Duodenal mucosa (tissue), 2 donors: ENCODE data around the gene TSPAN18.

Experiments used
- H3K27ac ChIP-seq: one replicate; pipeline ENCODE4 v1.7.0; 2013; ENCODE audit warnings: low read depth, low read length
- H3K27me3 ChIP-seq, 2 donors: one replicate each; pipeline ENCODE4 v1.7.0; 2013; ENCODE audit warnings: low read length in 2 of 2, control low read depth in 1 of 2; ENCODE audit not compliant: insufficient read depth in 2 of 2, control insufficient read depth in 1 of 2
- H3K36me3 ChIP-seq, 2 donors: one replicate each; pipeline ENCODE4 v1.7.0; 2013; ENCODE audit warnings: low read length in 2 of 2, control low read depth in 1 of 2; ENCODE audit not compliant: insufficient read depth in 2 of 2, control insufficient read depth in 1 of 2
- H3K4me1 ChIP-seq, 2 donors: one replicate each; pipeline ENCODE4 v1.7.0; 2013; ENCODE audit warnings: low read length in 2 of 2, control low read depth in 1 of 2; ENCODE audit not compliant: insufficient read depth in 2 of 2, control insufficient read depth in 1 of 2
- H3K4me3 ChIP-seq, 2 donors: one replicate each; pipeline ENCODE4 v1.7.0; 2013; ENCODE audit warnings: low read length in 2 of 2, low read depth in 1 of 2
- H3K9ac ChIP-seq, 2 donors: one replicate each; pipeline ENCODE4 v1.7.0; 2013; ENCODE audit warnings: low read length in 2 of 2, low read depth in 1 of 2
- H3K9me3 ChIP-seq, 2 donors: one replicate each; pipeline ENCODE4 v1.7.0; 2013; ENCODE audit warnings: low read length in 2 of 2, control low read depth in 1 of 2; ENCODE audit not compliant: control insufficient read depth in 1 of 2

Gene TSPAN18

DNA sequence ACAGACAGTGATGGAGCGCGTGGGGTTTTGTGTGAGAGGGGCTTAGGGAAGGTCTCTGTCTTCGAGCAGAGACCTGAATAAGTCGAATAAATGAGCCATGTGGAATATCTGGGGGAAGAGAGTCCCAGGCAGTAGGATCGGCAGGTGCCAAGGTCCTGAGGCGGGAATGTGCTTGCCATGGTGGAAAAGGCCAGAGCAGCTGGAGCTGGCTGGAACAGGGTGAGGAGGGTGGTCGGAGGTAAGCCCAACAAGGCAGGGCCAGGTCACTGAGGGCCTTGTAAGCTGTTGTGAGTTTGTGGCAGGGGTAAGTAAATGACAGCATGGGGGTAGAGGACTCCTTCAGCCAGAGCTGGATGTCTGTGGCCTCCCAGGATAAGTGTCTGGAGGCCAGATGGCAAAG is 152.7 kb downstream of the TSPAN18 start:
- Histone ChIP-seq H3K9me3 (no peaks in the 10 kb centered on the region), H3K9ac (no peak overlapping the region), H3K27me3 (no peaks in the 10 kb centered on the region), H3K27ac (no peak overlapping the region), H3K4me1 (peaks cover 19 to 27% of the 10 kb centered on the region in 2 donors), H3K36me3 (no peaks in the 10 kb centered on the region), H3K4me3 (no peak overlapping the region)

DNA sequence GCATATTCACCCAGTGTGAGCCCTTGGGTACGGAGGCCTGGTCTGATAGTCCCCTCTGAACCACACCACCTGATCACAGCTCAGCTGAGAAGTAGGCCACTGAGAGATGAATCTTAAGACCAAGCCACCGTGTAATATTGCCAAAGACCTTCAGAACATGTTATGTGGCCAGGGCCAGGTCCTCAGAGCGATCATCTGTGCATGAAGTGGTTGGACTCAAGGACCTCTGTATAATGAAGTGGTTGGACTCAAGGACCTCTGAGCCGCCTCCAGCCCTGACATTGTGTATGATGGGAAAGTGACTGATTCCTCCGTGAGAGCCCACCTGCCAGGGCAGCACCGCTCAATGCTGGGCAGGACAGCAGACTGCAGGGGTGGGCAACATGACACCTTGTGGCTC is 153.7 kb downstream of the TSPAN18 start:
- peaks cover 26 to 31% of the 10 kb centered on the region in 2 donors for H3K4me1 ChIP-seq
- no peak overlapping the region for H3K9ac ChIP-seq
- H3K4me3 ChIP-seq, result no peak overlapping the region
- no peaks in the 10 kb centered on the region for H3K27me3 ChIP-seq
- no peaks in the 10 kb centered on the region for H3K36me3 ChIP-seq
- no peaks in the 10 kb centered on the region for H3K9me3 ChIP-seq
- H3K27ac ChIP-seq, result no peak overlapping the region

DNA sequence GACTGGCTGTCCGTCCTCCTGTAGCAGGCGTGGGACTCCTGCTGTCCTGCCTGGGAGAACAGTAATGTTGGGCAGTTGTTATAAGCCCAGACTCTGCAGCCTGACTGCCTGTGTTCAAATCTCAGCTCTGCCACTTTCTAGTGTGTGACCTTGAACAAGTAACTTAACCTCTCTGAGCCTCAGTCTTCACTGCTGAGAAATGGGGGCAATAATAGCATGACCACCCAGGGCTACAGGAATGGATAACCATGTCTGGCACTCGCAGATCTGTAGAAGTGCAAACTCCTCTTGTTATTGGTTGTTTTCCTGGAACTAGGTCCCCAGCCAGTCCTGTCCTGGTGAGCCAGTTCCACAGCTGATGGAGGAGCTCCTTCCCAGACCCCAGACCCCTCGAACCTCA is 154.2 kb downstream of the TSPAN18 start:
- H3K27ac ChIP-seq, result no peak overlapping the region
- peaks cover 26 to 31% of the 10 kb centered on the region in 2 donors for H3K4me1 ChIP-seq
- no peak overlapping the region for H3K9ac ChIP-seq

DNA sequence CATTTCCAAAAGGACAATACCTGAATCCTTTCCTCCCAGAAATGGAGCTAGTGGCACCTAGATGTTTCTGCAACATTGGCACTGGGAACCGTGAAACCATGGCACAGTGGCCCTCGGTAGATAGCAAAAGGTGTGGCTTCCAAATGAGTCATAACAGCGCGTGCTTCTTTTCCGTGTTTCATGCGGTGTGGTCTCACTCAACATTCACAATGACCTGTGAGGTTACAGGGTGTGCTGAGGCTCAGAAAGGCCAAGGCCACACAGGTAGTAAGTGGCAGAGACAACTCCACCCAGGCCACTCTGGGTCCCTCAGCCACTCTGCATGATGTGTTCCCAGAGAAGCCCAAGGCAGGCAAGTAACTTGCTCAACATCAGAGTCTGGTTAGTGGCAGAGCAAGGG is 156.5 kb downstream of the TSPAN18 start:
- H3K4me3 ChIP-seq, result no peak overlapping the region
- H3K36me3 ChIP-seq, result no peaks in the 10 kb centered on the region
- H3K4me1 ChIP-seq, result peaks cover 31 to 32% of the 10 kb centered on the region in 2 donors
- no peaks in the 10 kb centered on the region for H3K9me3 ChIP-seq
- peak overlapping the region; percentile 20 for H3K27ac ChIP-seq
- H3K9ac ChIP-seq, result peak overlapping the region; percentile 8 to 12
- H3K27me3 ChIP-seq, result no peaks in the 10 kb centered on the region

More for the DNA sequence above, 154.2 kb downstream of the TSPAN18 start:
- H3K36me3 ChIP-seq, result no peaks in the 10 kb centered on the region
- H3K4me3 ChIP-seq, result no peak overlapping the region
- H3K27me3 ChIP-seq, result no peaks in the 10 kb centered on the region
- H3K9me3 ChIP-seq, result no peaks in the 10 kb centered on the region

DNA sequence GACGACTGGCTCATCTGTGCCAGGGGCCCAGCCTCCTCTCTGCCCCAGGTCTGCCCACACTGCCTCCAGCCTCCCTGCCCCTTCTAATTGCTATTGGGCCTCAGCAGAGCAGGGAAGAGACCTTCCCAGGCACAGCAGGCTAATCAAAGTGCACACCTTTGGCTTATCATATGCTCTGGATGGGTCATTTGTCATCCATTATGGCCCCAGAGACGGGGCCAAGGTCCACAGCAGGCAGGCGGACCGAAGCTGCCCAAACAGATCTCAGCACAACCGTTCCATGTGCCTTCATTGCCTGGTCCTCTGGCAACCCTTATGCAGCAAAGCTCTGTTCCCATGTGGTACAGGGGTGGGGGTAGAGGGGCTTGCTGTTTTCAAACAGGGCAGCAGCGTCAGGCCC is 157.3 kb downstream of the TSPAN18 start:
- Histone ChIP-seq H3K27ac (peak overlapping the region; percentile 50), H3K4me3 (peak overlapping the region in 1 of 2 donors; percentile 14), H3K9me3 (no peaks in the 10 kb centered on the region), H3K4me1 (peaks cover 31 to 32% of the 10 kb centered on the region in 2 donors), H3K27me3 (no peaks in the 10 kb centered on the region), H3K9ac (peak overlapping the region; percentile 14 to 34), H3K36me3 (no peaks in the 10 kb centered on the region)

DNA sequence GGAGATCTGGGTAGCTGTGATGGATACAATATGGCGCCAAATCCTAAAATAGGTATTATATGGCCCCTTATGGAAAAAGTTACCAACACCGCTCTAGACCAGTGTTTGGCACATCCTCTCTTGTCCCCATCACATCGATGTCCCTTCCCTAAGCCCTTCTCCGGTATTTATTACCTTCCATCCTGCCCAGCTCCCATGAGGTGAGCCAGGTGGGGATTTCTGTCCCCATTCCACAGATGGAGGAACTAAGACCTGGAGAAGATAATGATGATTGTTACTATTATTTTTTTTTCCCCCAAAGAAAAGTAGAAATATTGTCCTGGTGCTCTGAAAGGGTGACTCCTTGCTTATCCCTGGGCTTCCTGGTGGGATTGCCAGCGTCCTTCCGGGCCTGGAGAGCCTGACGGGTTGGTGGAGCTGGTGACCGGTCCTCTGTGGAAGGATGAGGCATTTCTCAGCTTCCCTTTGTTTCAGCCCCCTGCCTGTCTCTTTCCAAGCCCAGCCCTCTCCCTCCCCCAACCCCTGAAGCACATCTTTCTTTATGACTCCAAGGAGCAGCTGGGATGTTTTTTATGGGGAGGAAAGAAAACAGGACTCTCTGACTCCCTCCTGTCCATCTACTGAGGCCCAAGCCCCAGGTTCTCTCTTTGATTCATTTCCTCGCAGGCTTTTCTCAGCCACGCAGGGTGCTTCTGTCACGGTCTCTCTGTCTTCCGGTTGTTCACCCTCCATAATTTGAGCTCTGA is 158.5 kb downstream of the TSPAN18 start:
- H3K4me1 ChIP-seq, result peaks cover 31 to 32% of the 10 kb centered on the region in 2 donors
- no peak overlapping the region for H3K27ac ChIP-seq
- H3K4me3 ChIP-seq, result no peak overlapping the region
- H3K27me3 ChIP-seq, result no peaks in the 10 kb centered on the region
- H3K9me3 ChIP-seq, result no peaks in the 10 kb centered on the region
- H3K36me3 ChIP-seq, result no peaks in the 10 kb centered on the region
- H3K9ac ChIP-seq, result no peak overlapping the region

DNA sequence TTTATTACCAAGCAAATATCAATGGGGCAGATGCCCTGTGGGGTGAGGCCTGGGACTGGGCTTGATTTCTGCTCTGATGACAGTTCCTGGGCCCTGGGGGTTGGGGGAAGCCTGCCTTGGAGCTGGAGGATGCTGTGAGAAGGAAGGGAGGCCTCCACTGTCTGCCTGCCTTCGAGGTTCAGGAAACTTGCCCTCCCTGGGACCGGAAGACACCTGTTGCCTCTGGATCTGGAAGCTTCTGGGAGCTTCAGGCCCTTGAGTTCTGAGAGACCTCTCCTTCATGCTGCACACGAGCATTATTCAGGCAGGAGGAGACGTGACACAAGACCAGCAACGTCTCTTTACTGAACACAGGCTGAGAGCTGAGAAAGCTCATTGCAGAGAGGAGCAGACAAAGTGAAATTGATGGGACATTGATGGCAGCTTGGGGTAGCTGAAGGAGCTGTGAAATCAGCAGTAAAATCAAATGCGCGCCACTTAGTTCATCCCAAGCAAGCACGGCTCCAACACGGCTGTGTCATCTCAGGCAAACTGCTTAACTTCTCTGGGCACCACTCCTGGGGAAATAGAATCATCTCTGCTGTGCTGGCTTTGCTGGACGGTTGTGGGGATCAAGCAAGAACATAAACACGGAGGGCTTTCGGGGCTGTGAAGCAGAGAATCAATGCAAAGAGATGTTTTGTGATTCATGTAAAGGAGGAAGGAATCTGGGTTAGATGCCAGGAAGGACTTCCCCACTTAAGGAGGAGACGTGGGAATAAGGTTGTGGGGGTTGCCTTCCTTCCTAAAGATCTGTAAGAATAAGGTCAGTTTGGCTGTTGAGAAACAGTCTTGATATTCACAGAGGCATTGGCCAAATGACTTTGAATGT is 159.4 kb downstream of the TSPAN18 start:
- Histone ChIP-seq H3K27me3 (no peaks in the 10 kb centered on the region), H3K9ac (no peak overlapping the region), H3K4me1 (peaks cover 31 to 32% of the 10 kb centered on the region in 2 donors), H3K36me3 (no peaks in the 10 kb centered on the region), H3K9me3 (no peaks in the 10 kb centered on the region), H3K4me3 (no peak overlapping the region), H3K27ac (no peak overlapping the region)

DNA sequence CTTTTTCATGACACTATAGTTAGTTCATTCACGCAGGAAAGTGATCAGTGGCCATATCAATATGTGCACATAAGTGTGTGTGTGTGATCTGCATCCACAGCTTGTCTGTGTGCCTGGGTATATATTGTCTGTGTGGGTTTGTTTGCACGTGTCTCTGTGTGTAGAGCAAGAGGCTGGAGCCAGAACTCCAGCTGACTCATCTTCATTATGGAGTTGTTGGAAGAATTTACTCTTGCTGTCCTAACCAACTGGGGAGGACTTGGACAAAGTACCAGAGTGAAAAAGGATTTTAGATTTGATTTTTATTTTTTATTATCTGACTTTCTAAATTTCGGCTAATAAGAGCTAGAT is 160.0 kb downstream of the TSPAN18 start:
- H3K36me3 ChIP-seq, result no peaks in the 10 kb centered on the region
- no peak overlapping the region for H3K27ac ChIP-seq
- H3K9me3 ChIP-seq, result no peaks in the 10 kb centered on the region
- no peak overlapping the region for H3K9ac ChIP-seq
- H3K27me3 ChIP-seq, result no peaks in the 10 kb centered on the region
- peaks cover 31 to 32% of the 10 kb centered on the region in 2 donors for H3K4me1 ChIP-seq
- no peak overlapping the region for H3K4me3 ChIP-seq

DNA sequence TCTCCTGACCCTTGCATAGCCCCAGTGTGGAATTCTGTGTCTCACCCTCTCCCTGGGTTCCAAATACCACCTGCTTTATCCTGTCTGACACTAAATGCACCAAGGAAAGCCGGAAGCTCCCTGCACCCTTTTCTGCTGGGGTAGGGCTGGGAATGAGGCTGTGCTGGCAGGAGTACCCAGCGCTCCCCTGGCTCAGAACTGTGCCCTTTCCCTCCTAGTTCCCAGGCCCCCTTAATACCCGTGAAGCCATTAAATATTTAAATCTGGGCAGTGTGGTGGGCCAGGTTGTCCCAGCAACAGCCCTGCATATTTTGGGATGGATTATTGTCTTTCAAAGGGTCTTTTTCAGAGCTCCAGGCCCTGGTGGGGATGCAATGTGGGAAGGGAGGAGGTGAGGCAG is 160.9 kb downstream of the TSPAN18 start:
- Histone ChIP-seq H3K36me3 (no peaks in the 10 kb centered on the region), H3K4me3 (no peak overlapping the region), H3K27me3 (no peaks in the 10 kb centered on the region), H3K4me1 (peaks cover 22 to 29% of the 10 kb centered on the region in 2 donors), H3K9ac (no peak overlapping the region), H3K9me3 (no peaks in the 10 kb centered on the region), H3K27ac (no peak overlapping the region)

DNA sequence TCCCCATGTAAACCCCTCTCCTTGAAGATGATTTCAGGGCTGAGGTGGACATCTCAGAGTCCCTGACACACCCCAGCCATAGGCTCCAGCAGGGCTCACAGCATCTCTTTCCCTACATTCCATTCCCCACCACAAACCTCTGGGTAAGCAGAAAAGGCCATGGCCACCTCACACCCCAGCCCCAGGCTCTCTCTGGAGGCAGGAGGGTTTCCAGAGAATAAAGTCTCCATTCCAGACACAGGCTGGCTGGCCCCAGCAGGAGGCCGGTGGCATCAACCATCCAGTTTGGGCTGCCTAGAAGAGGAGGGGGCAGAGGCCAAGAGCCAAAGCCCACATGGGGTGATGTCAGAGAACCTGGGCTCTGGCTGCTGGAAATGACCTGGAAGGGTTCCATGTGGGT is 162.5 kb downstream of the TSPAN18 start:
- Histone ChIP-seq H3K4me3 (no peak overlapping the region), H3K36me3 (no peaks in the 10 kb centered on the region), H3K4me1 (peaks cover 6 to 20% of the 10 kb centered on the region in 2 donors), H3K9ac (no peak overlapping the region), H3K27me3 (no peaks in the 10 kb centered on the region), H3K27ac (no peak overlapping the region), H3K9me3 (no peaks in the 10 kb centered on the region)
